GM21381 (cell line): ENCODE measurements around the gene RPAP2.
"Not testable (repeated sequence)": the region's sequence is repeated elsewhere in the genome, so short reads cannot be mapped to it uniquely, and the experiment has no call there.

Source experiments
- ATAC-seq: cut with Tn5 transposase; IDR thresholded peaks from one replicate; pipeline ENCODE4 v1.9.1; 2021; ENCODE audit warnings: mild to moderate bottlenecking, moderate library complexity; ENCODE audit not compliant: unreplicated experiment

RPAP2 gene

DNA sequence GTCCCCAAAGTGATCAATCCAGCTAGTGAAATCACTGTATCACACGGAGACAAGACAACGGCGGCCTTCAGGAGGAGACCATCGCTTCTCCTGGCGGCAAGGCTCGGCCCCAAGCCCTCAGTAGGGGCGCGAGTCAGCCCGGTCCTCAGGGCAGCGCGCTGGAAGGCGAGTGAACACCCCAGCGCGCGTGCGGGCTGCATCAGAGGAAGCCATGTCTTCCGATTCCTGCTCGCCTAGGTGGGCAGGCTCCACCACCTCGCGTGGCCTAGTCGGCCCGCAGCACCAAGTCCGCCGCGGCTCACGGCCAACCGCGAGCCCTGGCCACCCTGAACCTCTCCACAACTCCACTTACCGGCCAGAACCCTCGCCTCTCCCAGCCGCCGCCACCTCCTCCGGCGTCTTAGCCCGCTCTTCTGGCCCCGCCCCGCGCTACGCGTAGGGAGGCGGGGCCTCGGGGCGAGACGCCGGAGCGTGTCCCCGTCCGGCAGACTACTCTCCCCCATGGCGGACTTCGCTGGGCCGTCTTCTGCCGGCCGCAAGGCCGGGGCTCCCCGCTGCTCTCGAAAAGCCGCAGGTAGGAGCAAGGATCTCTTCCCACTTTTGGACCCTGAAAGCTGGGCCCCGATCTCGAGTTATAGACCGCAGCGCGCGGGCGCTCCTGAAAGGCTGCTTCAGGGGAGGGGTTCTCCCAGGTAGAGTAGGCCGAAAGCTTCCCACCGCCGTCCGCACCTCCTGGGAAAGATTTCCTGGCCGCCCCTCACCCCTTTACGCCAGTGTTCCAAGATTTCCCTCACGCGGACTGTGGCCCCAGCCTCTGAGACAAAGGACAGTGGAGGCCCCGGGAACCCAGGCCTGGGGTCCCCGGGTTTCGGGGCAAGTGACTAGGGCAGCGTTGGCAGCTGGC, at the start of gene RPAP2, which contains the start of gene GLMN:
RPAP2 (plus strand) TSS at position 487 of the 904 bp plus-strand sequence; CDS start at position 502, 15 bp downstream.
GLMN (minus strand) TSS at position 415 of the 904 bp plus-strand sequence. CDS start 988 bp downstream, outside the sequence.
- ATAC-seq = peak; percentile 99

DNA sequence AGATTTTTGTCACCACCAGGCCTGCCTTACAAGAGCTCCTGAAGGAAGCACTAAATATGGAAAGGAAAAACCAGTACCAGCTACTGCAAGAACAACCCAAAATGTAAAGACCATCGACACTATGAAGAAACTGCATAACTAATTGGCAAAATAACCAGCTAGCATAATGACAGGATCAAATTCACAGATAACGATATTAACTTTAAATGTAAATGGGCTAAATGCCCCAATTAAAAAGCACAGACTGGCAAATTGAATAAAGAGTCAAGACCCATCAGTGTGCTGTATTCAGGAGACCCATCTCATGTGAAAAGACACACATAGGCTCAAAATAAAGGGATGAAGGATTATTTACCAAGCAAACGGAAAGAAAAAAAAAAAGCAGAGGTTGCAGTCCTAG, 44.1 kb upstream of the RPAP2 start:
- ATAC-seq = not testable (repeated sequence)

DNA sequence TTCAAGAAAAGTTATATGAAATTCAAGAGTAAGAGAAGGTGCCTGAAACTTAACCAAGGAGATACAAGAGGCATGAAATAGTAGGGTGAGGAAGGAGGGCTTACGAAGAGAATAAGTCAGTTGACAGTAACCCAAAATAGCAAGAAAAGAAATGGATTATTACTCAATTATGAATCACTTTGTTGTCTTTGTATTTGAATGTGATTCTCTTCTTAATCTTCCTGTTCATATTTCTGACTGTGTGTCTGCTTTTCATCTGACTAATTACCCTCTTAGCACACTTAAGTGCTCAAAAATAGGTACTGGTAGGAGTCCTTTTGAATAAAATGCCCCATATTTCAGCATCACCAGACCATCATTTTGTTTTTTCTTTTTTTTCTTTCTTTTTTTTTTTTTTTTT, 39.5 kb upstream of the RPAP2 start:
- no peak for ATAC-seq

DNA sequence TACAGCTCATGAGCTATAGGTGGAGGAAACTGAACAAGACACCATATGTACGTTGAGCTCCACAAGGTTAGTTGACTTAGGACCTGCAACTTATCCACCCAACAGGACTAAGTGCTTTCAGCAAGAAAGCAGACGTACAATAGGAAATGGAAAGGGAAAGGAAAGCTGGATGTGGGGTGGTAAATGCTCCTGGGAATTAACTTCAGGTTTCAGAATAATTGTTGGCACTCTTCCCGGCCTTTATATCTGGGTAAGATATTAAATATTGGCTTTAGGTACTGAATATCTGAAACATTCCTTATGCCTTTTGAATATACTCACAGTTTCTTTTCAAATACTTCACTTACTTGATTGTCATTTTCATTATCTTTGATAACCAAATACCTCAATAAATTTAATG, 36.3 kb upstream of the RPAP2 start:
- no peak for ATAC-seq

DNA sequence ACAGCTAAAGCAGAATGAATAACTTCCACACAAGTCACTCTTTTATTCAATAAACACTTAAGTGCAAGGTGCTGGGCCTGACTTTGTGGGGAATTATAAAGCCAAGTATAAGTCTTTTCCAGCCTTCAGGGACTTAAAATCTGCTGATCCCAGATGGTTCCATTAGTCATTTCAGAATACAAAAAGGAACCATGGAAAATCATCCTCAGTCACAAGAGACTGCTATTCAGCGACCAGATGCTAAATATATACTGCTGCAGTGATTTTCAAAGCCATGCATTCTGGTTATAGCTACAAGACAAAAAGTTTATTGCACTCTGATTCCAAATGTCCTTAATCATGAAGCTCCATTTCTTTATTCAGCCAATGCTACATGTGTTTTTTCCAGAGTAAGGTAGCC, 25.8 kb upstream of the RPAP2 start:
- ATAC-seq = no peak

DNA sequence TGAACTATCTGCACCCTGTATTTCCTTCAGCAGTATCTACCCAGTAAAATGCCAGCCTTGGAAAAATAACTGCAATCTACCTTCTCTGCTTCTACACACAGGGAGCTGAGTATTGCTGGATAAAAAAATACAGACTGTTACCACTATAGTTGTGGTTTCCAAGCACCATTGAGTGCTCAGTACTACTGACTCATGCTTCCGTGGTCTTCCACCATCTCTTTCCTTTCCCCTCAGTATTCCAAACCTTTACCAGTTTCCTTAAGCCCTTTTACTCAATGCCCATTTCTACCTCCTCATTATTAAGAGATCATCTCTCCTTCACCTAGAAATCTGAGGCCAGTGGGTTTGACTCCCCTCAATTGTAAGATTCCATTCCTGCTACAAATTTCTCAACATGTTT, 23.9 kb upstream of the RPAP2 start:
- ATAC-seq = no peak

DNA sequence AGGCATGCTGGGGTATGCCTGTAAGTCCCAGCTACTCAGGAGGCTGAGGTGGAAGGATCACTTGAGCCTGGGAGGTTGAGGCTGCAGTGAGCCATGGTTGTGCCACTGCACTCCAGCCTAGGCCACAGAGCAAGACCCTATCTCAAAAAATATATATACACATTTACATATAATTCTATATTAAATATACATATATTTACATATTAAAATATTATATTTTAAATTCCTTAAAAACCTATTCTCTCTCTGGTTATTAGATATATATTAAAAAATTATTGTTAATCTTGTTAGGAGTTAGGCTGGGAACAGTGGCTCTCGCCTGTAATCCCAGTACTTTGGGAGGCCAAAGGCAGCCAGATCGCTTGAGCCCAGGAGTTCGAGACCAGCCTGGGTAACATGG, 22.8 kb upstream of the RPAP2 start:
- no peak for ATAC-seq

DNA sequence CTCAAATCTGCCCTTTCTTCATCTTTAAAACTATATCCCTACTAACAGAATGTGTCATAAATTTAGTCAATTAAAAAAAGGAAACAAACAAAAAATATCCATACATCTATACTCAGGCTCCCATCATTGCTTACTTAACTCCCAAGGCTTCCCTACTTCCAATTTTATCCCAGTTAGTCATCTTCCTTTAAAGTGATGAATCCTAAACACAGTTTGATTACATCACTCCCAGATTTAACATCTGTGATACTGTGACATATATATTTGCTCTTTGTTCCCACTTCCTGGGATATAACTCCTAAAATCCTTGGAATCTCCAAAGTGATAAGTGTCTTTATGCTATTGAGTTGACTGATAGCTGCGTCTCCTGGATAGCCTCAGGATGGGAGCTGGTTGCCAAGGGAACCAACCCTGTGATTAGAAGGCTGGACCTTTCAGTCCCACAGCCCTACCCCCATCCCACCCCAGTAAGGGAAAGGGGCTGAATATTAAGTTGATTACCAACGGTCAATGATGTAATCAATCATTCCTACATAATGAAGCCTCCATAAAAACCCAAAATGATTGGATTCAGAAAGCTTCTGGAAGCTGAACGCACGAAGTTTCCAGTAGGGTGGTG, 21.6 kb upstream of the RPAP2 start:
- no peak for ATAC-seq

DNA sequence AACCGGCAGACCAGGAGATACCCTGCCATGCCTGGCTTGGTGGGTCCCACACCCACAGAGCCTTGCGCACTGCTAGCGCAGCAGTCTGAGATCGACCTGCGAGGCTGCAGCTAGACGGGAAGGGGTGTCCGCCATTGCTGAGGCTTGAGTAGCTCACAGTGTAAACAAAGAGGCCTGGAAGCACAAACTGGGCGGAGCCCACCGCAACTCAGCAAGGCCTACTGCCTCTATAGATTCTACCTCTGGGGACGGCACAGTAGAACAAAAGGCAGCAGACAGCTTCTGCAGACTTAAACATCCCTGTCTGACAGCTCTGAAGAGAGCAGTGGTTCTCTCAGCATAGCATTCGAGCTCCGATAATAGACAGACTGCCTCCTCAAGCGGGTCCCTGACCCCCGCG, 19.1 kb upstream of the RPAP2 start:
- not testable (repeated sequence) for ATAC-seq

DNA sequence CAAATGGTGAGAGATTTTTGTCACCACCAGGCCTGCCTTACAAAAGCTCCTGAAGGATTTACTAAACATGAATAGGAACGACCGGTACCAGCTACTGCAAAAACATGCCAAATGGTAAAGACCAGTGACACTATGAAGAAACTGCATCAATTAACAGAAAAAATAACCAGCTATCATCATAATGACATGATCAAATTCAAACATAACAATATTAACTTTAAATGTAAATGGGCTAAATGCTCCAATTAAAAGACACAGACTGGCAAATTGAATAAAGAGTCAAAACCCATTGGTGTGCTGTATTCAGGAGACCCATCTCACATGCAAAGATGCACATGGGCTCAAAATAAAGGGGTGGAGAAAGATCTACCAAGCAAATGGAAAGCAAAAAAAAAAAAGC, 17.4 kb upstream of the RPAP2 start:
- not testable (repeated sequence) for ATAC-seq

DNA sequence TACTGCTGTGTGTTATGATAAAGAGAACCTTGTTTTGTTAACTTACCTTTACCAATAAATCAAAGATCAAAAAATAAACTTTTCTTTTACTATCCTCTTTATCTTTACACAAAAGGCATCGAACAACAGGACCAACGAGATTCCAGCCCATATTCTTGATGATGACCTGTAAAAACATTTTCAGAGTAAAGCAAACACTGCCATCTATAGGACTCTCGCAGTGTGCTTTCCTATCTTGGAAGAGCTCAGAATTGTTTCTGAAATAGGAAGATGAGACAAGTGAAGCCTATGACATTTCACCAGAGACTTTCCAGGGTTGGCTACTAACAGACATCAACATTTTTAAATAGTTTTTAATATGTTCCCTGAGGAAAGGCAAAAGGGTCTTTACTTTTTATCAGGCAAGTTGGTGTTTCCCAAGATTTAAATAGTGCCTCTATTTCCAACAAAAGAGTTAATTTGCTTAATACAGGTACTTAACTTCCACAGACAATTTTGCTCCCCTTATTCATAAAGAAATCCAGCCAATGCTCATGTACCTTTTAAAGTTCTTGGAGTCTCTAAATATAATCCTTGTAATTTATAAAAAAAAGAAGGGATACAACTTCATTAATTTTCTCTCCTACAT, 7.4 kb upstream of the RPAP2 start:
- ATAC-seq = no peak

DNA sequence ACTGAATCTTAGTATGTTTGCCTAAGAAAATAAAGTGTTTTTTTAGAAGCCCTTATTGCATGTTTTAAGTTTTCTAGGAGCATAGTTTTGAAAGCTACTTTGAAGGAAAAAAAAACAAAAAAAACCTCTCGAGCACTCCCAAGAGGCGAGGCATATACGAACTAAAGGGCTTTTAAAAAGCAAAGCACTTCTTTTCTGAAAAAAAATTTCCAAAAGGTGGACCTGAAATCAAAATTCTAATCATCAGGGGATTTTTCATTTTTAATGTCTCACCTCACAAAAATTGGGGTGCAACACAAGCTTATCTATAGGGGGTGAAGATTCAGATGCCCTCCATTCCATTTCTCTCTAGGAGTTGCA, 666 bp upstream of the RPAP2 start:
- no peak for ATAC-seq

DNA sequence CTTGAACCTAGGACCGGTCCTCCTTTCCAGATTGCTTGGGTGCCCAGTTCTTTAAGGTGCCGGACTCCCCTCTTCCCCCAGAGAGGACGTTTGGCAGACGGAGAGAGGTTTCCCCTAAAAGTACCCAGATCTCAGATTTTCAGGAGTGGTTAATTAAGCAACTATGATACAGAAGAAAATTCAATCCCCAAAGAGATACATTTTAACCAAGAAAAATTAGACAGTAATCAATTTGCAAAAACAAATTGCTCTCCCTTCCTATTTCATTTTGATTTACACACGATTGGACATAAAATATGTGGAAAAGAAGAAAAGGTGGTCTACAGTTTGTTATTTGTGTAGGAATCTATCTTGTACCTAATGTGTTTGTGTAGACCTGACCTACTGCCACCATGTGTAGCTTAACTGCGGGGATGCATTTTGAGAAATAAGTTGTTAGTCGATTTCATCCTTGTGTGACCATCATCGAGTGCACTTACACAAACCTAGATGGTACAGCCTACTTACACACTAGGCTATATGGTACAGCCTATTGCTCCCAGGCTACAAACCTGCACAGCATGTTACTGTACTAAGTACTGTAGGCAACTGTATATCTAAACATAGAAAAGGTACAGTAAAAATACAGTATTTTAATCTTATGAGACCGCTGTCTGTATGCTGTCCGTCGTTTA, 755 bp downstream of the RPAP2 start:
- no peak for ATAC-seq

DNA sequence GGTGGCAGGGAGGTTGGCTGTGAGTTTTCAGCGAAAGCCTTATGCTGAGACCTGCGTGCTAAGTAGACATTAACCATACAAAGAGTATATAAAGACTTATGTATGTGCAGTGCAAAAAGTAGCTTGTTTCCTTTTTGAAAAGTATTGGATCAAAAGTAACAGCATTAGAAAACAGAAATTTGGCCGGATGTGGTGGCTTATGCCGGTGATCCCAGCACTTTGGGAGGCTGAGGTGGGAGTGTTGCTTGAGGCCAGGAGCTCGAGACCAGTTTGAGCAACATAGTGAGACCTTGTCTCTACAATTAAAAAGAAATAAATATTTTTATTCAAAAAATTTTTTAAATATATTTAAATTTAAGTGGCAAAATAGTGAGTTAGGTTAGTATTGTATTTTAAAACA, 2.2 kb downstream of the RPAP2 start:
- ATAC-seq = no peak

DNA sequence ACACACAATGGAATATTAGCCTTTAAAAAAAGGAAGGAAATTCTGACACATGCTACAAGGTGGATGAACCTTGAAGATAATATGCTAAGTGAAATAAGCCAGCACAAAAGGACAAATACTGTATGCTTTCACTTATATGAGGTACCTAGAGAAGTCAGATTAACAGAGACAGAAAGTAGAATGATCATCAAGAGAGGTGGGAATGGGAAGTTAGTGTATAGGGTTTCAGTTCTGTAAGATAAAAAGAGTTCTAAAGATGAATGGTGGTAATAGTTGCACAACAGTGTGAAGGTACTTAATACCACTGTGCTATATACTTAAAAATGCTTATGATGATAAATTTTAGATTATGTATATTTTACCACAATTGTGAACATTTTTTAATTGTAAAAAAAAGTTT, 7.2 kb downstream of the RPAP2 start:
- no peak for ATAC-seq

DNA sequence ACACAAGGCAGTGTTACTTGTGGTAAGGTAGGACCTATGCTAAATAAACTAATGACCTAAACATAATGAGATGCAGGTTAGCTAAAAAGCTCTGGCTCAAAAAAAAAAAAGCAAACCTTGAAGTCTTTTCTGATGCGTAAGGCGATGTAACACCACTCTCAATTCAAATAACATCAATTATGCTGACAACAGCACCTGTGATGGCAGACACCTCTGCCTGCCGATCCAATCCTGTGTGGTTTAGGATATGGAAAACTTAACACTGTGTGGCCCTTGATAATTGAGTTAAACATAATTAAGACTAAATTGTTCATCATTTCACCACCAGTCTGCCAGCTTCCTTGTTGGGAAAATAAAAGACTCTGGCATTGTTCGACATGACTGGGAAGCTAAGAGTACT, 9.1 kb downstream of the RPAP2 start:
- ATAC-seq = no peak

DNA sequence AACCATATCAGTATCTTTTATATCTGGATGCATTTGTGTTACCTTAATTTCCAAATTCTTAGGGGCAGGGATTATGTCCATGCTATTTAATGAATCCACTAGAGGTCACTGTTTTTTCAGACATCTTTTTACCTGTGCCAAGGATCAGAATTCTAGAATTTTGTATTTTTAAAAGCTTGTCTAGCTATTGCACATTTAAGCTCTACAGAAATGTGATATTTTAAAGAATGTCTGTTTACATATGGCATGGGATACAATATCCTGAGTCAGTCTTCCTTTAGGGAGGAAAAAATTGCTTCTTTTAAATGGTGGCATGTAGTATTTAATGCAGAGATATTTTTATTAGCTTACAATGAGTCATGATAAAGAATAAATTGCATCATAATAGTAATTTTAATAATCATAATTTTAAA, 11.3 kb downstream of the RPAP2 start:
- ATAC-seq = no peak

DNA sequence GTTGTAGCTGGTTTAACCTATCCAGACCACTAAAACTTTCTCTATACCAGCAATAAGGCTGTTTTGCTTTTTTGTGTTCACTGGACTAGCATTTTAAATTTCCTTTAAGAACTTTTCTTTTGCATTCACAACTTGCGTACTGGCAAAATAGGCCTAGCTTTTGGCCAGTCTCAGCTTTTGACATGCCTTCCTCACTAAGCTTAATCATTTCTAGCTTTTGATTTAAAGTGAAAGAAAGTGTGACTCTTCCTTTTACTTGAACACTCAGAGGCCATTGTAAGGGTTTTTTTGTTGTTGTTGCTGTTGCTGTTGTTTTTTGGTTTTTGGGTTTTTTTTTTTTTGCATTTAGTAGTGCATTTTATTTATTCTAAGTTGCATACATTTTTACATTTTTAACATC, 15.2 kb downstream of the RPAP2 start:
- no peak for ATAC-seq

DNA sequence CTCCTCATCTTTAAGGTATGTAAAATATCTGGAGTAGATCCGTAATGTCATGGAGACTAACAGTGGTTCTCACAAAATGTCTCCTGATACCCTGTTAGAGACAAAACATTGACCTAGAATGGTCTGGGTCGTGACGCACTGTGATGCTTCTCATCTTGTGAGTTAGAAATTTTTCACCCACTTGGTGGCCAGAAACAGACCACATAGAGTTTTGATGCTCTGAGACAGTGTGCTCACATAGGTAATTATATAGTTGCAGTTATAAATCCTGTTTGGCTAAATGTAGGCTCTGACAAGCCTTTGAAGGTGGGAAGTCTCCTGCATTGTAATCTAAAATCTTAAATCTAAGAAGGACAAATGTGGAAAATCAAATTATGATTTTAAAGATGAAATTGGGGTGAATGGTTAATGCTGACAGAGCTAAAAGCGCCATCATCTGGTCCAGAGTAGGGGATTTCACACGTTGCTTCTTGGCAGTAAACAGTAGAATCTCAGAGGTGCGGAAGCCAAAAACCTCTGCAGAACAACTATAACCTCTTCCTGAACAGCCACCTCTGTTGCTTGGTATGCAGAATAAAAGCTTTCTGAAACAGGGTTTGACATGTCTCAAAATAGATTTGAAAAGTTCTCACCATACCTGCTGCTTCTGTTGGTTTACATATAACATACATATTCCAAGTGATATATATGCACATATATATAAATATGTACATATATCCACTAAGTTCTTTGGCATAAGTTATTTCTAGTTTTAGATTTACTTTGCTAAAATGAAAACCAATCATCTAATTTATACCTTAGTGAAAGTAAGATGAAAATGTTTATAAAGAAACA, 17.1 kb downstream of the RPAP2 start:
- ATAC-seq = no peak

DNA sequence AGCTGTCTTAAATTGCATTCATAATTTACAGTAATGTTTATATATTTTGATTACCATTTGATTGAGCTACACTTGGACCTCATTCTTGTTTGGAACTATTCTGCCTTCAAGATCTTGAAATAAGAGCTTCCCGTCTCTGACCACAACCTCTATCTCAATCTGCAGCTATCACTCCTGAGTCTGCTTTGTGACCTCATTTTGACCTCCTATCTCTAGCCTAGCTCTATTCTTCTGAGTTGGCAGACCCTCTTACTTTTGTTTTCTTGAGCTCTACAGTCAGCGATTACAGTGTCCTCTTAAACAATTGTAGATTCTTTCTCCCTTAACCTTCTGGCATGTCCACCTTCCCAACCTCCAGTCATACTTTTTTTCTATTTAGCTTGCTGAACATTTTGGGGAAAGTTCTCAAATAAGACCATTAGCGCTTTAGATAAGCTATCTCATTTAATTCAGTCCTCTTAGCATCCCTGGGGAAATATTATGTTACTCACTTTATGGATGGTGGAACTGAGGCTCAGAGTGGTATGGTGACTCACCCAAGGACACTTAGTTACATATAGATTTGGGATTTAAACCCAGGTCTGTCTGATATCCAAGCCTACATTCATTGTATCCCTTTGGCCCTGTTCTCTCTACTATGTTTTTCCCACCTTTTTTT, 19.1 kb downstream of the RPAP2 start:
- ATAC-seq = no peak
